GM12891 (cell line): ENCODE measurements around the gene SLAIN2.

ENCODE experiments used
- POLR2A ChIP-seq: IDR thresholded peaks from 2 replicates; pipeline ENCODE4 v1.6.1; 2011; ENCODE audit warnings: low read depth, low read length, control low read depth
- POLR2AphosphoS5 ChIP-seq: IDR thresholded peaks from 2 replicates; pipeline ENCODE4 v1.6.1; 2011; ENCODE audit warnings: low read depth, low read length, control low read depth

GRCh38 chr4:48332661-48333060 is 8.7 kb upstream of the SLAIN2 start:
- TF ChIP-seq POLR2A, result no peak
- no peak for TF ChIP-seq POLR2AphosphoS5
